ENCODE measurements around the gene MR1.

MR1 gene

DNA sequence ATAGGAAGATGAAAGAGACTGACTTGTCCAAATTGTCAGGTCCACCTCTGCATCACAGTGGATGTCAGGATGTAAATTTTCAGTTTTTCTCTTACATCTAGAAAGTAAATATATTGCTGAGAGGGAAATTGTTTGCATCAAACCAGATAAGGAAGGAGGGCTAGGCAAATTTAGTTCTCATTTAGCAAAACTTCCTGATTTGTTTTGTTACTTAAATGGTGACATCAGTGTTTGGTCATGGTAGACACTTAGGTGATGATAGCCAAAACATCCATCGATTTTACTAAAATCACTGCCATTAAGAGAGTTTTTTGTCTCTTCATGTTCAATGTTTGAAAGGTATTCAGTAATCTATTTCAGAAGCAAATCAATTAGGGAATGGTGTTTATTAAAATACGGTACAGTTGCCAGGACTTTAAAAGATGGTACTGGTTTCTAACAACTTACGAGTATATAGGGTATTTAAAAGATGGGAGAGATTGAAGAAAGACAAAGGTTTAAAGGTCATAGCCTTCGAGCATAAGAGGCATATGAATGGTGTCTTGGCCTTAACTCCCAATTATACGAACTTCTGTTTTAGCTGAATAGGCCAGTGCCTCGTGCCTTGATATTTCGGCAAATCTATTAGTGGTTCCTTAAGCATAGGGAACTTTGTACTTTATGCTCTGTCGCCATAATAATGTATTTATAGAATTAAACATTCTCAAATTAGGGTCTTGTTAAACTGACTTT, 57.7 kb downstream of the MR1 start:
- DNase-seq (ENCODE audit: low read depth), result no peak

DNA sequence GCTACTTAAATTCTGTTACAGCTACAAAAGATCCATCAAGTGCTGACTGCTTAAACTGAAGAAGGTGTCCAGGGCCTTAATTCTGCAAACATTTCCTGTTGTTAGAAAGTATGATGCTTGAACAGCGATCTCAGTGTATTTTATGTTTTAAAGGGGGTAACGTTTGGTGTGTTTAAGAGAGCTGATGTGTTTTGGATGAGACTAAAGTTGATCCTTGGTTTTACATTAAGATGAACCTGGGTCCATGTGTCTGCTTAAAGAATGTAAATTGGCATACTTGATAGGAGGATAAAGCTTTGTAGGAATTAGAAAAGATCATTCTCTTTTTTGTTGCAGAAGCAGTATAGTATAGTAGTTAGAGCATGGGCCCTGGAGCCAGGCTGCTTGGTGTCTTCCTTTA, 58.3 kb downstream of the MR1 start:
- DNase-seq (ENCODE audit: low read depth), result no peak

DNA sequence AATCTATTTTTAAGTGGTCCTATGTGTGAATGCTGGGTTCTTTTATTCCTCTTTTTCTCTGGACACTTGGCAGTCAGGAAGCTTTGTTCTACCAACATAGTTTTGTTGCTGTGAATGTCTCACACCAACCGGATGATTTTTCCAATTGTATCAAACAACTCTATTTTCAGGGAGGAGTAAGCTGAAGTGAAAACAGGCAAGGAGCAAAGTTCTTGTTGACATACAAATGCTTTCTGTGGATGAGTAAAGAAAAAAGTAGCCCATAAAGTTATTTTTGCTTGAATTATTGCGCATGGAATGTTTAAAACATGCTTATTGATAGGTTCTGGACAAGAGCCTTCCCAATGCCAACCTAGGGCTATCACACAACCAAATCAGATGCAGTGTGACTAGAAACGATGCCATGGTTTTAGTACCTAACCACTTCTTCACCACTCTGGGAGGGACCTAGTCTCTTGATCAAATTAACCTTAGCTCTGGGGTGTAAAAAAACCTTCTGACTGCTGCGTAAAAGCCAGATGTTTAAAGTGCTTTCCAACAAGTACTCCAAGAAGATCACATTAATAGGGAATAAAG, 59.2 kb downstream of the MR1 start:
- DNase-seq (ENCODE audit: low read depth), result no peak

DNA sequence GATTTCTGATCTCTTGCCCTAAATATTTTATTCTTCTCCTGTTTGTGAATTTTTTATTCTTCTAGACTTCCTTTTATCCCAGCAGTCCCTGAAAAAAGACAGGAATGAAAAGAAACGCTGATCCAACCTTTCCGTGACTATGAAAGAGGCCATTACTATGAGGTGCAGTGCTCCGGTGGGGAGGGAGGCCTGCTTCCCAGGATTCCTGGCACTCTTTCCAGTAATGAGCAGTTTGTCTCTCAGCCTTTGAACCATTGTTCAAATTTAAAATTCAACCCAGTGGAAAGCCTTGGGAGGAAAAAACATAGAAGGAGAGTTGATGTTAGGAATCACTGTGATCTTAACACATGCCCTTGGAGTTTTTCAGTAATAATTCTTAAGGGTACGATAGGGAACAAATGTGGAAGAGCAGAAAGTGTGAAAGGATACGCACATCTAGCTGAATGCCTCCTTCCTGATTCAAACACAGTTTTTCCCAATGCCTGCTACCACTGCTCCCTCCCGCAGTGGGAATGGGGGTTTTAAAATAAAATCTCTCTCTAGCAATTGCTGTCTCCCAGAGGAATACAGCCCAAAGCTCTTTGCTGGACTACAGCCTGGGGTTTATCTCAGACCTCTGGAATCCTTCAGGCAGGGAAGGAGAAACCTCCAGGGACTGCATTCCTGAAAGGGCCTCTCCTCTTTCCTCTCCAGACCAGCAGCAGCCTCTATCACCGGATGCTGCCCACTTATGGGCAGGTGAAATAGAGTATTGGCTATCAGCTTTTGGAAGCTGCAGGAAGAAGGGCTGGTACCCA, 60.8 kb downstream of the MR1 start:
- DNase-seq (ENCODE audit: low read depth), result no peak

DNA sequence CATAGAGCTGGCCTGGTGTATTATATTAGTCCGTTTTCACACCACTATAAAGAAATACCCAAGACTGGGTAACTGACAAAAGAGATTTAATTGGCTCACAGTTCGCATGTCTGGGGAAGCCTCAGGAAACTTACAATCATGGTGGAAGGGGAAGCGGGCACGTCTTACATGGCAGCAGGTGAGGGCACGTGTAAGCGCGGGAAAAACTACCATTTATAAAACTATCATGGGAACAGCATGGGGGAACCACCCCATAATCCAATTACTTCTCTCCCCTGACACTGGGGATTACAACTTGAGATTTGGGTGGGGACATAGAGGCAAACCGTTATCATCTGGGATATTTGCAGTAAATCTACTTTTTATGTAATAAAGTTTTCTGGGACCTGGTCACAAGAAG, 61.5 kb downstream of the MR1 start:
- DNase-seq (ENCODE audit: low read depth), result no peak

- DNase-seq (ENCODE audit: low read depth), result no peak
Observed at GRCh38 chr1:181095763-181096184, 62.0 kb downstream of the MR1 start.

- DNase-seq (ENCODE audit: low read depth), result no peak
Observed at GRCh38 chr1:181097242-181097641, 63.5 kb downstream of the MR1 start.

- no peak for DNase-seq (ENCODE audit: low read depth)
Observed at GRCh38 chr1:181099152-181100014, 65.6 kb downstream of the MR1 start.

GRCh38 chr1:181100015-181100905, 66.5 kb downstream of the MR1 start:
- no peak for DNase-seq (ENCODE audit: low read depth)

GRCh38 chr1:181100934-181101333, 67.2 kb downstream of the MR1 start:
- no peak for DNase-seq (ENCODE audit: low read depth)

DNA sequence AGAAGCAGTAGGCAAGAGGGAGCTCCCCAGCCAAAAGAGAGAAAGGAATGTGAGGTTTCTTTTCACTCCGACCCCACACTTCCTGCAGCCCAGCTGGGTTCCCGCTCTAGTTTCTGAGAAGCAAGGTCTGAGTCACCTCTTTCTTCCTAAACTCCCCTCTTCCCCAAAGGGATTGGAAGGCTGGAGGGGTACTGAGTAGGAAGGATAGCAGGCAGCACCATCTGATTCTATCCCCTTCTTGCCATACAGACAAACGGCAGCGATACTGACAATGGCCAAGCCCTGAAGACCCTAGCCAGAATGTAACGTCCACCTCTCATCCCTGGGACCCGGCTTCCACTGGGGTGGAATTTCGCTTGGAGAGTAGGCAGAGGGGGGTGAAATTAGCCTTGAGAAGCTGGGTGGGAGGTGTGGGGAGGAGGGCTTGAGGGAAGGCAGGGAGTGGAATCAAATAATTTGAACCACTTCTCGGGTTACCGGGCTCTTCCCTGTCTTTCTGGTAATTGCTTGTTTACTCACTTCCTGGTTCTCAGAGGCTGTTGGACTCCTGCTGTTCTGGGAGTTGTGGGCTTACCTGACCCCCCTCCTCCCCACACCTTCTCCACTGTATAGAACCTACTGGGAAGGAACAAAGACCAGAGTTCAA, 67.9 kb downstream of the MR1 start:
- no peak for DNase-seq (ENCODE audit: low read depth)

GRCh38 chr1:181102841-181103240, 69.1 kb downstream of the MR1 start:
- no peak for DNase-seq (ENCODE audit: low read depth)

GRCh38 chr1:181103399-181103798, 69.6 kb downstream of the MR1 start:
- no peak for DNase-seq (ENCODE audit: low read depth)

GRCh38 chr1:181104042-181104789, 70.4 kb downstream of the MR1 start:
- no peak for DNase-seq (ENCODE audit: low read depth)

DNA sequence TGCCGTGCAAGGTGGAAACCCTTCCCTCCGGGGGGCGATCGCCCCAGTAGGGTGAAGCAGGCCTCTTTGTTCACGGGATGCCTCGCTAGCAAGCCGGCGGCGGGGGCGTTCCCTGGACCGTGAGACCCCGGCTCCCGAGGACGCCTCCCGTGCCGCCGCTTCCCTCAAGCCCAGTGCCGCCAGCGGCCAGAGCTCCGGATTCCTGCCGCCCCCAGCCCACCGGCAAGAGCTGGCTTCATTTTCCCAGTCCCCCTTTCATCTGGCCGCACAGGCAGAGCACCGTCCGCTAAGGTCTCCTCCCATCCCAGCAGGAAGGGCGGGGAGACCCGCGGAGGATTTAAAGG, 71.0 kb downstream of the MR1 start:
- peak; percentile 34 for DNase-seq (ENCODE audit: low read depth)

- peak; percentile 94 for DNase-seq (ENCODE audit: low read depth)
Observed at GRCh38 chr1:181105134-181106021, 71.6 kb downstream of the MR1 start.

- no peak for DNase-seq (ENCODE audit: low read depth)
Observed at GRCh38 chr1:181106022-181106312, 72.2 kb downstream of the MR1 start.

DNA sequence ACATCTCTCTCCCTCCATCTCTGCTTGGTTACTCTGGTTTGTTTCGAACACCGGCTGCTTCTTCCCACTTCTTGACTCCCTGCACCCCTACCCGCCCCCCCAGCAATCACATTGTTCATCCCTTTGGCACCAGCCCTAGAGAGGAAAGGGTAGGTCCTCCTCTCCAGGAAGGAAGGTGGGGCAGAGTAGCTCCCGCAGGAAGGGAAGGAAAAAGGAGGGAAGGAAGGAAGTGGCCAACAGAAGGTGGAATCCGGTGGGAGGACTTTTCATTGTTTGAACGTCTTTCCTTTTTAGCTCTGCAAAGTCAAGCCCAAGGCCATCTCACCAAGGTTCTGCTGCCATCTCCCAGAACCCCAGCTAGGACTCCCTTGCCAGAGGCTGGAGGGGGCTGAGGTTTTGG, 72.7 kb downstream of the MR1 start:
- DNase-seq (ENCODE audit: low read depth), result no peak

GRCh38 chr1:181107711-181108110, 73.9 kb downstream of the MR1 start:
- DNase-seq (ENCODE audit: low read depth), result no peak

Data from activated T-cell treated with anti-CD3 and anti-CD28 coated beads for 1 hour (primary cell).